NCI-H748 (cell line): Measurements from ENCODE around the gene ADRA1B.

Source experiments
- DNase-seq: peaks from one replicate; lab custom pipeline; 2025; ENCODE audit not compliant: unreplicated experiment; lab: John Stamatoyannopoulos, UW

ADRA1B gene

GRCh38 chr5:159915904-159916840, at the start of gene ADRA1B:
ADRA1B (plus strand) TSS chr5:159916482; CDS start chr5:159916906, 424 bp downstream.
- peak; percentile 80 for DNase-seq

GRCh38 chr5:159873680-159874079, 42.6 kb upstream of the ADRA1B start:
- DNase-seq, result no peak

GRCh38 chr5:159874263-159874662, 42.0 kb upstream of the ADRA1B start:
- no peak for DNase-seq

- DNase-seq, result no peak
These were observed 39.3 kb upstream of the ADRA1B start for GRCh38 chr5:159877016-159877415.

GRCh38 chr5:159877894-159878448, 38.3 kb upstream of the ADRA1B start:
- no peak for DNase-seq

GRCh38 chr5:159878988-159879471, 37.3 kb upstream of the ADRA1B start:
- peak; percentile 44 for DNase-seq

GRCh38 chr5:159880676-159881075, 35.6 kb upstream of the ADRA1B start:
- DNase-seq, result no peak

- DNase-seq, result no peak
These were observed 34.3 kb upstream of the ADRA1B start for GRCh38 chr5:159881967-159882366.

- no peak for DNase-seq
These were observed 32.7 kb upstream of the ADRA1B start for GRCh38 chr5:159883522-159883950.

- DNase-seq, result no peak
These were observed 31.2 kb upstream of the ADRA1B start for GRCh38 chr5:159884917-159885620.

- DNase-seq, result peak; percentile 37
These were observed 30.0 kb upstream of the ADRA1B start for GRCh38 chr5:159886296-159886695.

- peak; percentile 93 for DNase-seq
These were observed 29.2 kb upstream of the ADRA1B start for GRCh38 chr5:159887050-159887449.

- no peak for DNase-seq
These were observed 27.4 kb upstream of the ADRA1B start for GRCh38 chr5:159888860-159889259.

GRCh38 chr5:159890141-159890540, 26.1 kb upstream of the ADRA1B start:
- DNase-seq, result no peak

- no peak for DNase-seq
These were observed 24.9 kb upstream of the ADRA1B start for GRCh38 chr5:159891371-159891770.

GRCh38 chr5:159893040-159893695, 23.1 kb upstream of the ADRA1B start:
- no peak for DNase-seq

- no peak for DNase-seq
These were observed 22.0 kb upstream of the ADRA1B start for GRCh38 chr5:159894149-159894720.

- DNase-seq, result no peak
These were observed 18.4 kb upstream of the ADRA1B start for GRCh38 chr5:159897786-159898393.

- DNase-seq, result no peak
These were observed 16.9 kb upstream of the ADRA1B start for GRCh38 chr5:159899067-159900049.
